A673 (cell line): ENCODE data around the gene FOSL1.

Experiments used
- EZH2 ChIP-seq: fragments of 200-600 bp; sonication (generic); IDR thresholded peaks from 2 replicates; pipeline ENCODE4 v1.6.1; 2017; ENCODE audit warnings: borderline replicate concordance, low read depth, mild to moderate bottlenecking, mixed read lengths, antibody characterized with exemption, low read length; ENCODE audit not compliant: poor library complexity, severe bottlenecking
- TF ChIP-seq, protein P1 (sequence below): fragments of 300-800, 200-600 bp; sonication (generic); conservative IDR thresholded peaks from 2 replicates; pipeline ENCODE4 v1.5.1; 2017; ENCODE audit warnings: low read depth, mild to moderate bottlenecking, antibody characterized with exemption, low read length, moderate library complexity, mixed read lengths

DNA sequence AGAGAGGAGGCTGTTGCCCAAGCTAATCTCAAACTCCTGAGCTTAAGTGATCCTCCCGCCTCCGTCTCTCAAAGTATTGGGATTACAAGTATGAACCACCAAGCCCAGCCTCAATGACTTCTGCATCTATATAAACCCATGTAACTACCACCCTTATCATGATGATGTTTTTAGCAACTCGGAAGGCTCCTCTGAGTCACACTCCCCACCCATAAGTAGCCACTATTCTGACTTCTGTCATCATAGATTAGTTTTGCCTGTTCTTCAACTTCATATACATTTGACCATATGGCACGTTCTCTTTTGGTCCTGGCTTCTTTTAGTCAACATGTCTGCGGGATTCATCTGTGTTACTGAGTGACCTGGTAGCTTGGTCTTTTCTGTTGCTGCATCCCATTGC lies 6.4 kb upstream of the FOSL1 start:
- TF ChIP-seq, protein P1, sequence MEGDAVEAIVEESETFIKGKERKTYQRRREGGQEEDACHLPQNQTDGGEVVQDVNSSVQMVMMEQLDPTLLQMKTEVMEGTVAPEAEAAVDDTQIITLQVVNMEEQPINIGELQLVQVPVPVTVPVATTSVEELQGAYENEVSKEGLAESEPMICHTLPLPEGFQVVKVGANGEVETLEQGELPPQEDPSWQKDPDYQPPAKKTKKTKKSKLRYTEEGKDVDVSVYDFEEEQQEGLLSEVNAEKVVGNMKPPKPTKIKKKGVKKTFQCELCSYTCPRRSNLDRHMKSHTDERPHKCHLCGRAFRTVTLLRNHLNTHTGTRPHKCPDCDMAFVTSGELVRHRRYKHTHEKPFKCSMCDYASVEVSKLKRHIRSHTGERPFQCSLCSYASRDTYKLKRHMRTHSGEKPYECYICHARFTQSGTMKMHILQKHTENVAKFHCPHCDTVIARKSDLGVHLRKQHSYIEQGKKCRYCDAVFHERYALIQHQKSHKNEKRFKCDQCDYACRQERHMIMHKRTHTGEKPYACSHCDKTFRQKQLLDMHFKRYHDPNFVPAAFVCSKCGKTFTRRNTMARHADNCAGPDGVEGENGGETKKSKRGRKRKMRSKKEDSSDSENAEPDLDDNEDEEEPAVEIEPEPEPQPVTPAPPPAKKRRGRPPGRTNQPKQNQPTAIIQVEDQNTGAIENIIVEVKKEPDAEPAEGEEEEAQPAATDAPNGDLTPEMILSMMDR = no peak
- no peak for TF ChIP-seq EZH2
